Measurements from ENCODE around the gene SP110. TPM values are rescaled to one million over a fixed set of nuclear protein-coding genes. Genes with fewer than 3 reads are reported as not detected.

The SP110 gene
- total RNA-seq, 1 donor from 2014 or later = 29.6 TPM

- Mint-ChIP-seq H3K4me1 (no peaks in the 10 kb centered on the region), H3K27me3 (ENCODE audit: low read depth) (no peaks in the 10 kb centered on the region), H3K36me3 (peaks cover 59% of the 10 kb centered on the region), H3K27ac (no peak overlapping the region), H3K4me3 (no peak overlapping the region), H3K9me3 (no peaks in the 10 kb centered on the region)
- DNase-seq (ENCODE audit: low spot score in 2 of 2, unreplicated experiment in 2 of 2) = no peak
- no peak for TF ChIP-seq CTCF (IDR thresholded peaks at IDR 0.05; ENCODE audit: unreplicated experiment)
These were observed 41.0 kb downstream of the SP110 start for GRCh38 chr2:230178546-230179485.

GRCh38 chr2:230176996-230177395 lies 42.8 kb downstream of the SP110 start:
- Mint-ChIP-seq H3K9me3 (no peaks in the 10 kb centered on the region), H3K4me3 (no peak overlapping the region), H3K36me3 (peaks cover 46% of the 10 kb centered on the region), H3K27ac (no peak overlapping the region), H3K27me3 (ENCODE audit: low read depth) (no peaks in the 10 kb centered on the region), H3K4me1 (no peaks in the 10 kb centered on the region)
- TF ChIP-seq CTCF (IDR thresholded peaks at IDR 0.05; ENCODE audit: unreplicated experiment) = no peak
- DNase-seq (ENCODE audit: low spot score in 2 of 2, unreplicated experiment in 2 of 2) = no peak

GRCh38 chr2:230174466-230174865 lies 45.3 kb downstream of the SP110 start:
- Mint-ChIP-seq H3K27ac (no peak overlapping the region), H3K4me3 (no peak overlapping the region), H3K4me1 (no peaks in the 10 kb centered on the region), H3K9me3 (no peaks in the 10 kb centered on the region), H3K27me3 (ENCODE audit: low read depth) (no peaks in the 10 kb centered on the region), H3K36me3 (peaks cover 31% of the 10 kb centered on the region)
- no peak for DNase-seq (ENCODE audit: low spot score in 2 of 2, unreplicated experiment in 2 of 2)
- no peak for TF ChIP-seq CTCF (IDR thresholded peaks at IDR 0.05; ENCODE audit: unreplicated experiment)

- Mint-ChIP-seq H3K27ac (no peak overlapping the region), H3K27me3 (ENCODE audit: low read depth) (no peaks in the 10 kb centered on the region), H3K36me3 (peaks cover 28% of the 10 kb centered on the region), H3K4me3 (no peak overlapping the region), H3K9me3 (no peaks in the 10 kb centered on the region), H3K4me1 (no peaks in the 10 kb centered on the region)
- no peak for TF ChIP-seq CTCF (IDR thresholded peaks at IDR 0.05; ENCODE audit: unreplicated experiment)
- DNase-seq (ENCODE audit: low spot score in 2 of 2, unreplicated experiment in 2 of 2) = no peak
These were observed 46.9 kb downstream of the SP110 start for GRCh38 chr2:230172852-230173251.

- H3K36me3 Mint-ChIP-seq = peaks cover 30% of the 10 kb centered on the region
- H3K4me1 Mint-ChIP-seq = no peaks in the 10 kb centered on the region
- DNase-seq (ENCODE audit: low spot score in 2 of 2, unreplicated experiment in 2 of 2) = no peak
- H3K27me3 Mint-ChIP-seq (ENCODE audit: low read depth) = no peaks in the 10 kb centered on the region
- no peak overlapping the region for H3K4me3 Mint-ChIP-seq
- H3K9me3 Mint-ChIP-seq = no peaks in the 10 kb centered on the region
- TF ChIP-seq CTCF (IDR thresholded peaks at IDR 0.05; ENCODE audit: unreplicated experiment) = no peak
- no peak overlapping the region for H3K27ac Mint-ChIP-seq
These were observed 47.6 kb downstream of the SP110 start for GRCh38 chr2:230172156-230172555.
